ENCODE data around the gene CDC20B.
"Not testable (repeated sequence)": the region's sequence is repeated elsewhere in the genome, so short reads cannot be mapped to it uniquely, and the experiment has no call there.

The CDC20B gene

GRCh38 chr5:55104036-55104772, 68.8 kb downstream of the CDC20B start:
- no peak for DNase-seq (ENCODE audit: low read depth in 2 of 2)

- no peak for DNase-seq (ENCODE audit: low read depth in 2 of 2)
Observed at GRCh38 chr5:55102348-55102747, 70.6 kb downstream of the CDC20B start, which contains the start of gene GZMA. Gene GZMA (plus strand): TSS chr5:55102646. CDS start chr5:55102683, 37 bp downstream.

- DNase-seq (ENCODE audit: low read depth in 2 of 2), result no peak
Observed at GRCh38 chr5:55101556-55102276, 71.3 kb downstream of the CDC20B start.

- not testable (repeated sequence) for DNase-seq (ENCODE audit: low read depth in 2 of 2)
Observed at GRCh38 chr5:55101148-55101547, 71.8 kb downstream of the CDC20B start.

GRCh38 chr5:55096861-55097260, 76.1 kb downstream of the CDC20B start:
- DNase-seq (ENCODE audit: low read depth in 2 of 2), result no peak

DNA sequence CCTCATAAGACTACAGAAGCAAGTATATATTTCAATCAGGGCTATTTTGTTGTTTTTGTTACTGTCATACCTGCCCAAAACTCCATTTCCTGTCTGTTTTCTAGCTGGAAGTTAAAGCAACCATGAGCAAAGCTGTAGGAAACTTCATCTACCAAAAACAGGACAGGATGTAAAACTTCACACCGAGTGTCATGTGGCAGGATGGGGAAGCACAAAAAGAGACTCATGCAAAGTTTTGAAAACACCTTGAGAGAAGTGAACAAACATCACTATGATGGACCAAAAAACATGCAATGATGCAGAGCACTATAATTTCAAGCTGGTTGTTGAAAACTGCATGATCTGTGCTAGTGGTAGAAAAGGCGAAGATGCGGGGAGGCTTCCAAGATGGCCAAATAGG, 76.8 kb downstream of the CDC20B start:
- DNase-seq (ENCODE audit: low read depth in 2 of 2), result no peak

- not testable (repeated sequence) for DNase-seq (ENCODE audit: low read depth in 2 of 2)
Observed at GRCh38 chr5:55091011-55091410, 82.0 kb downstream of the CDC20B start.

DNA sequence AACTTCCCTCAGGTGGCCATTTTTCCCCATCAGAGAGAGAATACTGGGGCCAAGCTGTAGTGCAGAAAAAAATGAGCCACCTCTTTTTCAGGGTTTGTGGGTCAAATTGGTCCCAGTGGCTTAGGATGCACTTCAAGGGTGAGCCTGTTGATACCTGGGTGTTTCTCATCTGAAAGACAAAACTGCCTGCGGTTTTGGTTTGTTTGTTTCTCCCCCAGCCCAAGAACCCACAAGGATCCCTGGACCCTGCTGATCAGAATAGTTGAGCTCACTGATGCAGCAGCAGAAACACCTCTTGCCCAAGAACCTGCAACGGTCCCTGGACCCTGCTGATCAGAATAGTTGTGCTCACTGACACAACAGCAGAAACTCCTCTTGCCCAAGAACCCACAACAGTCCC, 83.7 kb downstream of the CDC20B start:
- DNase-seq (ENCODE audit: low read depth in 2 of 2), result not testable (repeated sequence)

DNA sequence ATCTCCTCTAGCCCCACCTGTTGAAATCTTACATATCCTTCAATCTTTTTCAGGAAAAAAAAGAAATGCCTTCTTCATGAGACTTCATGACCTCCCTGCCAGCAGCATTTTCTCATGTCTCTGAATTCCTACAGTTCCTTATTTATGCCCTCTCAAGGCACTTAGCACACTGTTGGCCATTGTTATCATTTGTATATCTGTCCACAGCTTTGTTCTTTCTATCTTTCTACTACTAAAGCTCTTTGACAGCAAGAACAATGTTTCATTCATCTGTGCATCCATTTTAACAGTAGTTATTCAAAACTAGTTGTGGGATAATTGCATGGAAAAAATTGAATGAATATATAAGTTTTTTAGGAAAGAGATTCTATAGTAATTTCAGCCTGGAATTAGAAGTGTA, 91.4 kb downstream of the CDC20B start:
- no peak for DNase-seq (ENCODE audit: low read depth in 2 of 2)

- DNase-seq (ENCODE audit: low read depth in 2 of 2), result no peak
Observed at GRCh38 chr5:55073211-55073610, 99.8 kb downstream of the CDC20B start.

- no peak for DNase-seq (ENCODE audit: low read depth in 2 of 2)
Observed at GRCh38 chr5:55072666-55073065, 100.3 kb downstream of the CDC20B start.

- no peak for DNase-seq (ENCODE audit: low read depth in 2 of 2)
Observed at GRCh38 chr5:55071413-55071812, 101.6 kb downstream of the CDC20B start.

GRCh38 chr5:55070968-55071367, 102.0 kb downstream of the CDC20B start:
- no peak for DNase-seq (ENCODE audit: low read depth in 2 of 2)

- DNase-seq (ENCODE audit: low read depth in 2 of 2), result no peak
Observed at GRCh38 chr5:55066277-55066676, 106.7 kb downstream of the CDC20B start.

DNA sequence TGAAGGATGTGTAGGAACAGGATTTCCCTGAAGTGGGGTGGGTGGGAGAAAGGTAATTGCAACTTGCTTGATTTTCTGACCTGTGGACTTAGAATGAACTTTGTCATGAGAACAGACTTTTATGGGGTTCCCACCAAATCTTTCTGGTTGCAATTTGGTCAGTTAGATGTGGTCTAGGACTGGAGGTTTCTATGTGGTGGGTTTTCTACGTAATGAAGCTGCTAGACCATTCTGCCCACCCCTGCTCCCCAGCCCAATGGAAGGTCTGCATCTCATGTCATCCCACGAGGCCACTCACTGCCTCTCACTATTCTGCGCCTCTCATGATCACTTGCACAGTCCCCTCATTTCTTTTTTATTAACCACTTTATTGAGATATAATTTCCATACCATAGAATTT, 108.5 kb downstream of the CDC20B start:
- DNase-seq (ENCODE audit: low read depth in 2 of 2), result no peak

GRCh38 chr5:55063899-55064298, 109.1 kb downstream of the CDC20B start:
- no peak for DNase-seq (ENCODE audit: low read depth in 2 of 2)

- no peak for DNase-seq (ENCODE audit: low read depth in 2 of 2)
Observed at GRCh38 chr5:55063220-55063863, 109.6 kb downstream of the CDC20B start.

Measured in stimulated activated CD8-positive, alpha-beta memory T cell treated with anti-CD3 and anti-CD28 coated beads, Interleukin-15, amount 100 ng/mL, for 4 hours (primary cell).